GM12873 (cell line): Measurements from ENCODE around the gene CD163.

ENCODE experiments used
- CTCF ChIP-seq: IDR thresholded peaks from 2 replicates; pipeline ENCODE4 v1.5.1; 2012; ENCODE audit warnings: low read depth, mild to moderate bottlenecking, moderate library complexity, low read length, control low read depth; ENCODE audit not compliant: insufficient read depth; ENCODE audit errors: missing control alignments

The CD163 gene

GRCh38 chr12:7431993-7432685, 71.4 kb downstream of the CD163 start:
- no peak for TF ChIP-seq CTCF
